HG03060 (cell line): Measurements from ENCODE around the gene AKT1S1.

Experiments used
- ATAC-seq: cut with Tn5 transposase; IDR thresholded peaks from one replicate; pipeline ENCODE4 v1.9.1; 2021; ENCODE audit warnings: low read depth, moderate number of reproducible peaks; ENCODE audit not compliant: unreplicated experiment

AKT1S1 gene

GRCh38 chr19:49908480-49909420 lies 31.6 kb upstream of the AKT1S1 start:
- no peak for ATAC-seq

- ATAC-seq = peak; percentile 35
These were observed 30.7 kb upstream of the AKT1S1 start for GRCh38 chr19:49907745-49908446.

DNA sequence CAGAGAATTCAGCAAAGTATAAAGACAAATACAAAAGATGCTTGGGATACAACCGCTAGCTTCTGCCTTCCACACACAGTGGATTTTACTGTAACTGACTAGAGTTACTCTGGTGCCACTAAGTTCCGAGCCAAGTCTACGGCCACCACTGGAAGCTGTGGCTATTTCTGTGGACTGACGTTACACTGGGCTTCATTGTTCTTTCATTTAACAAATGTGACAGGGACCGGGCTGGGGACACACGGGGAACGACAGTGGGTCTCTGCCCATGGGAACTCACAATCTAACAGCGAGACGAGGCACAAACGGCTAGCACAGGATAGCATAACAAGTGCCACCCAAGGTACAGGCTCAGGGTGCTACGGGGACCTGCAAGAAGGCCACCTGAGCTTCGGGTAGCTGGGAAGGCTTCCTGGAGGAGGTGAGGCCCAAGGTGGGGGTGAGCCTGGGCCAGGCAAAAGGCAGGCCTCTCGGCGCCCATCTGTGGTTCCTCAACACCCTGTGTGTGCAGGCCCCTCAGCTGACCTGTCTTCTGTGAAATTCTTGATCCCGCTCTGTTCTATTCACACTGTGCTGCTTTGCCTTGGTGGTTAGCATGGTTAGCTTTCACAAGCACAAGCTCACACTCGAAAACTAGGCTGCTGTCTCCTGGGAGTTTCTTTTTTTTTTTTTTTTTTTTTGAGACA lies 29.9 kb upstream of the AKT1S1 start:
- ATAC-seq = peak; percentile 36

- no peak for ATAC-seq
These were observed 27.0 kb upstream of the AKT1S1 start for GRCh38 chr19:49904136-49904535.

- ATAC-seq = peak; percentile 51
These were observed 19.9 kb upstream of the AKT1S1 start, which contains the start of gene IL4I1 for GRCh38 chr19:49896863-49897621. Gene IL4I1, minus strand, starts transcription at chr19:49896887. Its CDS starts 727 bp downstream, at chr19:49896160.

DNA sequence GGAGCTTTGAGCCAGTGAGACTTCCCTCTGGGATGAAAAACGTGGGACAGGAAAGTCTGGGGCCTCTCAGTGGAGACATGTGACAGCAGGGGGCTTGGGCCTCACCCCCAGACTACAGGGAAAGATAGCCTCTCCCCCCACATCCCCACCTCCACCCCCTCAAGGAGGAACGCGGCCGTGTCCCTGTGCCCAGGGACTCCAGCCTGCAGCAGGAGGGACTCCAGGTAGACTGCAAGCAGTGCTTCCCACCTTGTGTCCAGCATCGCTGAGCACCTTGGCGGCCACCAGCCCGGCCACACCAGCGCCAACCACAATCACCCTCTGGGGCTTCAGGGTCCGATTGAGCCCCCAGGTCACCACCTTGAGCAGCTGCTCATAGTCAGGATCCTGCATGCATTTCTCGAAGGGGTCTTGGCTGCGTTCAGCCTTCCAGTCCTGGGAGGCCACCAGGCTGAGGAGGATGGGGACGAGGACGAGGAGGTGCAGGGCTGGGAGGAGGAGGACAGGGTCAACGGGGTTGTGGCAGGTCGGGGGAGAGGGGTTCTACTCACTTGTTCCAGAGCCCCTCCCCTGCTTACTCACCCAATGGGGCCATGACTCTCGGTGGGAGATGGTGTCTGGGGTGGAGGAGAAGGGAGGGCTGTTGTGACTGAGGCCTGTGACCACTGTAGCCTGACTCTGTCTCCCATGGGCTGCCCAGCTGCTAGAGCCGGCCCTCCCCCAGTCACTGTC lies 18.6 kb upstream of the AKT1S1 start:
- ATAC-seq = no peak

GRCh38 chr19:49894879-49895565 lies 17.9 kb upstream of the AKT1S1 start:
- no peak for ATAC-seq

DNA sequence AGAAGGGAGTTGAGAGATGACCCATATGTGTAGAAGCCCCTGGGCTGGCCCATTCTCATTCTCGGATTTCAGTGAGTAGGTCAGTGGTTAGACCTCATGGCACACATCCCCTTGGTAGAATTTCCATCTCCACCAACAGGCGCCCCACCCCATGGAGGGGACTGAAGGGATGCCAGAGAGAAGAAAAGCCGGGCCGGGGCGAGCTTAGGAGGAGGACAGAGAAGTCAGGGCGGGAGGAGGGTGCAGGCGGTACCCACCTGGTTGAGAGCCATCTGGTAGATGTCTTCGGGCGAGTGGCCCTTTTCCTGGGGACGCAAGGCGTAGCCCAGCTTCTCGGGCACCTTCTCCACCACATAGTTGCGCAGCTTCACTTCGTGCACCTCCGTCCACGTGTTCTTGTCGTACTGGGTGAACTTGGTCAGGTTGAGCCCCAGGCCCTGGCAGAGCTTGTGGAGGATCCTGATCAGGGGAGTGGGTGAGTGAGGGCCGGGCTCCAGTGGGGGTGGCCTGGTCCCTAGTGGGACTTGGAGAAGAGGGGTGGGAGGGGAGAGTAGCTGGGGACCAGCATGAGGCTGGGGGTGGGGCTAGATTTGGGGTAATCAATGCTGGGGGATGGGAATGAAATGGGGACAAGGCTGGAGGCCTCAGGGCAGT lies 17.0 kb upstream of the AKT1S1 start:
- ATAC-seq = no peak

- ATAC-seq = no peak
These were observed 15.6 kb upstream of the AKT1S1 start for GRCh38 chr19:49892716-49893115.

GRCh38 chr19:49891393-49891792 lies 14.2 kb upstream of the AKT1S1 start:
- no peak for ATAC-seq

DNA sequence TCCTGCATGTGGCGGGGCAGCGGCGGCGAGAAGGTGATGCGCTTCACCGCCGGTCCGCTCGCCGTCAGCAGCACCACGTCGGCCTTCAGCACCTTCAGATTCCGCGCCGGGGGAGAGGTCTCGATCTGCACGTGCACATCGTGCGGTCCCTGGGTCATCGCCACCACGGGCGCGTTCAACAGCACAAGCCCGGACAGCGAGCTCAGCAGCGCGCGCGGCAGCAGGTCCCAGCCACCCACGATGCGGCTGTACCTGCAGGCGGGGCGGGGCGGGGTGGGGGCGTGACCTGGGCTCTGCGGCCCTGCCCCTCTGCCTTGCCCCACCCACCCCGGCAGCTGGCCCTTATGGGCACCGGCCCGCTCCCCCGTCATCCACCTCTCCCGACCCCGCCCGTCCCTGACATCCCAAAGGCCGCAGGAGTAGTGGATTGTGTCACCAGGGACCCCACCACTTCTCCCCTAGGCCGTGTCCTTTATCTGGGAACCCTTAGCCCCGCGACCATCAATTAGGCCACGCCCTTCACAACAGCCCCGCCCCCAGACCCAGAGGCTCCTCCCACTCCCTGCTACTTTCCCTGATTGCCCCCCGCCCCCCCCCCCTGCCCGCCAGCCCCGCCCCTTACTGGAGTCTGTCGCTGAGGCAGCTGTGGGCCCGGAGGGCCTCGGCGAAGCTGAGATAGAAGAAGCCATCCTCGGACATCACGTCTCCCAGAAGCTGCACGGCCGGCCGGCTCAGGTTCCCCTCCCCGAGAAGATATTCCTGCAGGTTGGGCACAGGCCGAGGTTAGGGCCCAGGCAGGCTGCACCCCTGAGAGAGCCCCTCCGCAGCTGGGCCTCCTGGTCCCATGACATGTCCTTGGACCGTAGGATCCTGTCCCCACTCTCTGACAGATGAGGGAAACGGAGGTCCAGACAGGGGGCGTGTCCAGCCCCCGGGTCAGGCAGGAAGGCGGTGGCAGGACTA lies 13.5 kb upstream of the AKT1S1 start:
- ATAC-seq = no peak

GRCh38 chr19:49889687-49890348 lies 12.7 kb upstream of the AKT1S1 start:
- no peak for ATAC-seq

DNA sequence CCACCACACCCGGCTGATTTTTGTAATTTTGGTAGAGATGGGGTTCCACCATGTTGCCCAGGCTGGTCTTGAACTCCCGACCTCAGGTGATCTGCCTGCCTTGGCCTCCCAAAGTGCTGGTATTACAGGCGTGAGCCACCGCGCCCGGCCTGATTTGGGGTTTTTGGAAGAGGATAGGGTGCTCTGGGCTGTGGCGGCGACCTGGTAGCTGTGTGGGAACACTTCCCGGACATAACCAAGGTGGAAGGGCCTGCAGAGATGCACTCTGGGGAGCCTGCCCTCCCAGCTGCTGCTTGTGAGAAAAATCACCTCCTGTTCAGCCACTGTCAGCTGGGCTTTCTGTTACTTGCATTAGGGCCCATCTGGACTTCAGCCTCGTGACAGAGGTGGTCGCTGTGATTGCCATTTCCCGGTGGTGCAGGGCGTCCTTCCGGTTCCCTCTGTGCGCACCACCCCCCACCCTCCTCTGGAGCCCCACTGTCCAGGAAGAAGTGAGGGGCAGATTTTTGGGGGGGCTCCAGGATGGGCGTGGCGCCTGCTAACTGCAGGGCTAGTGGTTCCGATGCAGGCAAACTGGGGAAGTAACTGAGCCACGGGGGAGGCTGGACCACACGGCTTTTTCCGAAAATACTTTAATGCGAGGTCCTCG lies 12.0 kb upstream of the AKT1S1 start:
- ATAC-seq = no peak

GRCh38 chr19:49888510-49888824 lies 11.3 kb upstream of the AKT1S1 start:
- no peak for ATAC-seq

DNA sequence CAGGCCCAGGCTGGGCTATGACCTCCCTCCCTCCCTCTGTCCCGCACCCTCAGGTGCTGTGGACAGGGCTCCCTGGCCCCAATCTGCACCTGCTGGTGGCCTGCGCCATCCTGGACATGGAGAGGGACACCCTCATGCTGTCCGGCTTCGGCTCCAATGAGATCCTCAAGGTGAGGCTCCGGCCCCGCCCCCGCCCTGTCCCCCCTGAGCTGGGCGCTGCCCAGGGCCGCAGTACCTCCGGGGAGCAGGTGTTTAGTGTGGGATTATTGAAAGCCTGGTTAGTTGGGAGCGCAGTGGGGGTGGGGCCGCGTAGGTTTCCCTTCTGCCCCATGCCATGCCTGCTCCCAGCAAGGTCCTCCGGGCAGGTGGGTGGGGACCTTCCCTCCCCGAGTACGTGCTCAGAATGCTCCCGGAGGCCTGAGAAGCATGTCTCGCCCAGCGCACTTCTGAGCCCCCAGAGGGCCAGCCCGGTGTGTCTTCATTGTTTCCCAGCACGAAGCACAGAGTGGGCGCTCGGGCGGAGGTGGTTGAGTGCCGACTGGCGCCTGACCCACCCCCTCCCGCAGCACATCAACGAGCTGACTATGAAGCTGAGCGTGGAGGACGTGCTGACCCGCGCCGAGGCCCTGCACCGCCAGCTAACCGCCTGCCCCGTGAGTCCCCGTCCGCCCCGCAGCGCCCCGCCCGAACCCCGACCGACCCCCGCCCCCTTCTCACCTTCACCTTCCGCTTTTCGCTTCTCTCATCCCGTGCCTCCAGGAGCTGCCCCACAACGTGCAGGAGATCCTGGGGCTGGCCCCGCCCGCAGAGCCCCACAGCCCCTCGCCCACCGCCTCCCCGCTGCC lies 10.7 kb upstream of the AKT1S1 start:
- ATAC-seq = no peak
